HepG2 (cell line): ENCODE results near the gene MCOLN1. TPM values are rescaled to one million over a fixed set of nuclear protein-coding genes. Genes with fewer than 3 reads are reported as not detected.

Experiments
- CBX5 ChIP-seq: sonication (generic); formaldehyde crosslinking; IDR thresholded peaks from 2 replicates; pipeline ENCODE4 v1.4.0; 2020; ENCODE audit warnings: missing genetic modification reagents, borderline replicate concordance
- DBP ChIP-seq: sonication (generic); formaldehyde crosslinking; IDR thresholded peaks from 2 replicates; pipeline ENCODE4 v1.4.0; 2020; ENCODE audit warnings: missing genetic modification reagents; ENCODE audit errors: not compliant biosample characterization
- GTF3A ChIP-seq: sonication (generic); formaldehyde crosslinking; conservative IDR thresholded peaks from 2 replicates; pipeline ENCODE4 v1.4.0; 2020; ENCODE audit warnings: mild to moderate bottlenecking, missing genetic modification reagents
- KLF16 ChIP-seq, 2 experiments: sonication (generic) in 1 of 2; formaldehyde crosslinking in 1 of 2; IDR thresholded peaks; 2 replicates each; pipeline versions ENCODE4 v1.6.1 to v1.8.0; 2016 to 2023; ENCODE audit warnings: missing genetic modification reagents in 2 of 2, missing compliant biosample characterization in 1 of 2
- NONO ChIP-seq, 2 experiments: fragments of 450-650 bp in 1 of 2; sonication (generic) in 1 of 2; formaldehyde crosslinking in 1 of 2; IDR thresholded peaks in 1 of 2; conservative IDR thresholded peaks in 1 of 2; 2 replicates each; pipeline versions ENCODE4 v1.6.1 to v1.8.0; 2017 to 2022; ENCODE audit warnings: mild to moderate bottlenecking in 1 of 2, missing genetic modification reagents in 1 of 2, moderate library complexity in 1 of 2
- POLR2AphosphoS2 ChIP-seq: IDR thresholded peaks from 2 replicates; pipeline ENCODE4 v1.6.1; 2011; ENCODE audit warnings: low read depth, low read length, improper control_type of control experiment
- SATB2 ChIP-seq: sonication (generic); formaldehyde crosslinking; IDR thresholded peaks from 2 replicates; pipeline ENCODE4 v1.5.0; 2020; ENCODE audit warnings: missing genetic modification reagents
- XBP1 ChIP-seq: sonication (generic); formaldehyde crosslinking; IDR thresholded peaks from 2 replicates; pipeline ENCODE4 v1.5.0; 2020; ENCODE audit warnings: missing genetic modification reagents
- ZBTB21 ChIP-seq: sonication (generic); formaldehyde crosslinking; IDR thresholded peaks from 2 replicates; pipeline ENCODE4 v1.4.0; 2020; ENCODE audit warnings: missing genetic modification reagents
- ZNF768 ChIP-seq: sonication (generic); formaldehyde crosslinking; IDR thresholded peaks from 2 replicates; pipeline ENCODE4 v1.4.0; 2020; ENCODE audit warnings: missing genetic modification reagents
- polyA plus RNA-seq, 8 experiments: library from polyadenylated mRNA; depleted of rRNA in 3 of 8; stranded (reverse) in 7 of 8; unstranded in 1 of 8; fragments of >200 nt; fragmentation: Illumina TruSeq in 4 of 8; extraction: Trizol in 4 of 8; gene quantifications; 2 replicates each; pipeline versions ENCODE4 v1.2.1 to v1.2.3, GENCODE V29; 2011 to 2016; ENCODE audit warnings: low read depth in 4 of 8, missing spikeins in 1 of 8, mixed read lengths in 1 of 8; ENCODE audit not compliant: insufficient read depth in 1 of 8
- total RNA-seq, 5 experiments: library from RNA; depleted of rRNA; stranded (reverse); fragments of >200 nt; fragmentation: Illumina TruSeq; extraction: Trizol; gene quantifications; 2 replicates each; pipeline ENCODE4 v1.2.3, GENCODE V29; 2016; ENCODE audit warnings: low read depth in 1 of 5
- TF ChIP-seq, protein P1 (sequence below): sonication (generic); formaldehyde crosslinking; IDR thresholded peaks from 2 replicates; pipeline ENCODE4 v1.9.0; 2021; ENCODE audit warnings: missing genetic modification reagents, borderline replicate concordance
- TF ChIP-seq, protein P2 (sequence below), 2 experiments: IDR thresholded peaks; 2 replicates each; pipeline ENCODE4 v1.6.1; 2011 to 2012; ENCODE audit warnings: low read length in 2 of 2, borderline replicate concordance in 1 of 2, low read depth in 1 of 2, mild to moderate bottlenecking in 1 of 2, moderate library complexity in 1 of 2
- TF ChIP-seq, protein P3 (sequence below): sonication (generic); formaldehyde crosslinking; IDR thresholded peaks from 2 replicates; pipeline ENCODE4 v1.8.1; 2023; ENCODE audit warnings: mild to moderate bottlenecking, moderate library complexity, missing genetic modification reagents
- TF ChIP-seq, protein P4 (sequence below), 2 experiments: sonication (generic) in 1 of 2; formaldehyde crosslinking in 1 of 2; IDR thresholded peaks; 2 replicates each; pipeline versions ENCODE4 v1.6.1 to v1.9.0; 2014 to 2022; ENCODE audit warnings: antibody characterized with exemption in 1 of 2, borderline replicate concordance in 1 of 2, inconsistent platforms in 1 of 2, low read depth in 1 of 2, missing genetic modification reagents in 1 of 2

The MCOLN1 gene
- total and polyA plus RNA-seq, 2 of the 13 experiments (the other 11 are each of a cell fraction or from before 2014, with no cell fraction given) = 3.4 to 15.7 TPM

DNA sequence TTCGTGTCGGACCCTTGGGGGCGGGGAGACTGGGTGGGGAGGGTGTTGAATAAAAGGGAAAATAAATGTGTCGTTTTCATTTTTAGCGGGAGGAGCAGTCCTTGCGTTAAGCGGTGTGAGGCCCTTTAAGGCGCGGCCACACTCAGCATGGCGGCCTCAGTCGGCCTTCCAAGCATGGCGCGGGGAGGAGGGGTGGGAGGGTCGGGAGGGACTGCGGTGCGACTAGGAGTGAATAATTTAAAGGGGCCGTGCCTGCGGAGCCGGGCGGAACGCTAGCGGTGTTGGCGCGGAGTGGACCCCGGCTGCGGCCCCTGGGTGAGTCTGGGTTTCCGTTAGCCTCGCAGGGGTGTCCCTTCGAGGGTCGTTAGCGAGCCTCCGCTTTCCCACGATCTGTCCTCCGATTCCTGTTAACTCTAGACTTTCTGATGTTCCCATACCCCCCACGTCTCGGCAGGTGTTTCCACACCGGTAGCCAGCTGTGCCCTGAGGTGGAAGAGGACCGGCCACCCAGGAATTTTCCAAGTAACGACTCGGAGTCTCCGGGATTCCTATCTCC lies 11.6 kb downstream of the MCOLN1 start (continued):
- TF ChIP-seq, protein P1, sequence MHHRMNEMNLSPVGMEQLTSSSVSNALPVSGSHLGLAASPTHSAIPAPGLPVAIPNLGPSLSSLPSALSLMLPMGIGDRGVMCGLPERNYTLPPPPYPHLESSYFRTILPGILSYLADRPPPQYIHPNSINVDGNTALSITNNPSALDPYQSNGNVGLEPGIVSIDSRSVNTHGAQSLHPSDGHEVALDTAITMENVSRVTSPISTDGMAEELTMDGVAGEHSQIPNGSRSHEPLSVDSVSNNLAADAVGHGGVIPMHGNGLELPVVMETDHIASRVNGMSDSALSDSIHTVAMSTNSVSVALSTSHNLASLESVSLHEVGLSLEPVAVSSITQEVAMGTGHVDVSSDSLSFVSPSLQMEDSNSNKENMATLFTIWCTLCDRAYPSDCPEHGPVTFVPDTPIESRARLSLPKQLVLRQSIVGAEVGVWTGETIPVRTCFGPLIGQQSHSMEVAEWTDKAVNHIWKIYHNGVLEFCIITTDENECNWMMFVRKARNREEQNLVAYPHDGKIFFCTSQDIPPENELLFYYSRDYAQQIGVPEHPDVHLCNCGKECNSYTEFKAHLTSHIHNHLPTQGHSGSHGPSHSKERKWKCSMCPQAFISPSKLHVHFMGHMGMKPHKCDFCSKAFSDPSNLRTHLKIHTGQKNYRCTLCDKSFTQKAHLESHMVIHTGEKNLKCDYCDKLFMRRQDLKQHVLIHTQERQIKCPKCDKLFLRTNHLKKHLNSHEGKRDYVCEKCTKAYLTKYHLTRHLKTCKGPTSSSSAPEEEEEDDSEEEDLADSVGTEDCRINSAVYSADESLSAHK (CRISPR knock-in tag) = no peak
- TF ChIP-seq DBP (no peak), ZBTB21 (CRISPR knock-in tag) (no peak), KLF16 (CRISPR knock-in tag; IDR thresholded peaks at IDR 0.05) (no peak; a peak in 1 of 4 replicates), NONO (IDR thresholded peaks at IDR 0.05) (no peak), NONO (CRISPR knock-in tag; conservative IDR thresholded peaks at IDR 0.05) (no peak), GTF3A (CRISPR knock-in tag) (no peak), POLR2AphosphoS2 (no peak), XBP1 (no peak), CBX5 (CRISPR knock-in tag) (no peak), SATB2 (CRISPR knock-in tag) (no peak), ZNF768 (CRISPR knock-in tag) (no peak)
- TF ChIP-seq, protein P2, sequence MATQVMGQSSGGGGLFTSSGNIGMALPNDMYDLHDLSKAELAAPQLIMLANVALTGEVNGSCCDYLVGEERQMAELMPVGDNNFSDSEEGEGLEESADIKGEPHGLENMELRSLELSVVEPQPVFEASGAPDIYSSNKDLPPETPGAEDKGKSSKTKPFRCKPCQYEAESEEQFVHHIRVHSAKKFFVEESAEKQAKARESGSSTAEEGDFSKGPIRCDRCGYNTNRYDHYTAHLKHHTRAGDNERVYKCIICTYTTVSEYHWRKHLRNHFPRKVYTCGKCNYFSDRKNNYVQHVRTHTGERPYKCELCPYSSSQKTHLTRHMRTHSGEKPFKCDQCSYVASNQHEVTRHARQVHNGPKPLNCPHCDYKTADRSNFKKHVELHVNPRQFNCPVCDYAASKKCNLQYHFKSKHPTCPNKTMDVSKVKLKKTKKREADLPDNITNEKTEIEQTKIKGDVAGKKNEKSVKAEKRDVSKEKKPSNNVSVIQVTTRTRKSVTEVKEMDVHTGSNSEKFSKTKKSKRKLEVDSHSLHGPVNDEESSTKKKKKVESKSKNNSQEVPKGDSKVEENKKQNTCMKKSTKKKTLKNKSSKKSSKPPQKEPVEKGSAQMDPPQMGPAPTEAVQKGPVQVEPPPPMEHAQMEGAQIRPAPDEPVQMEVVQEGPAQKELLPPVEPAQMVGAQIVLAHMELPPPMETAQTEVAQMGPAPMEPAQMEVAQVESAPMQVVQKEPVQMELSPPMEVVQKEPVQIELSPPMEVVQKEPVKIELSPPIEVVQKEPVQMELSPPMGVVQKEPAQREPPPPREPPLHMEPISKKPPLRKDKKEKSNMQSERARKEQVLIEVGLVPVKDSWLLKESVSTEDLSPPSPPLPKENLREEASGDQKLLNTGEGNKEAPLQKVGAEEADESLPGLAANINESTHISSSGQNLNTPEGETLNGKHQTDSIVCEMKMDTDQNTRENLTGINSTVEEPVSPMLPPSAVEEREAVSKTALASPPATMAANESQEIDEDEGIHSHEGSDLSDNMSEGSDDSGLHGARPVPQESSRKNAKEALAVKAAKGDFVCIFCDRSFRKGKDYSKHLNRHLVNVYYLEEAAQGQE (IDR thresholded peaks at IDR 0.05; ENCODE audit: borderline replicate concordance in 1 of 2, low read depth in 1 of 2, low read length in 2 of 2) = no peak
- TF ChIP-seq, protein P3, sequence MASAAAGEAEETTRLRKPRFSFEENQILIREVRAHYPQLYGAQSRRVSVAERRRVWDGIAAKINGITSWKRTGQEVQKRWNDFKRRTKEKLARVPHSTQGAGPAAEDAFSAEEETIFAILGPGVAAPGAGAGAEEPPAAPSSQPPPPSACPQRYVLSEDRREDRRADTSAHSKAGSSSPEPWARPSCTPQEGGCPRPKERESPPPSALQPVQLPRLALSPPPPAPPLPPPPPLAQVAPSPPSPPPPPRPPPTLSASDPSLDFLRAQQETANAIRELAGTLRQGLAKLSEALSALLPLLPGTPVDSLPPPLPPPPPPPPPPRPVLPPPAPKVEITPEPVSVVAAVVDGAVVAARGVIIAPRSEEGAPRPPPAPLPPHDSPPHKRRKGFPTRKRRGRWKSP (CRISPR knock-in tag) = no peak
- TF ChIP-seq, protein P4, sequence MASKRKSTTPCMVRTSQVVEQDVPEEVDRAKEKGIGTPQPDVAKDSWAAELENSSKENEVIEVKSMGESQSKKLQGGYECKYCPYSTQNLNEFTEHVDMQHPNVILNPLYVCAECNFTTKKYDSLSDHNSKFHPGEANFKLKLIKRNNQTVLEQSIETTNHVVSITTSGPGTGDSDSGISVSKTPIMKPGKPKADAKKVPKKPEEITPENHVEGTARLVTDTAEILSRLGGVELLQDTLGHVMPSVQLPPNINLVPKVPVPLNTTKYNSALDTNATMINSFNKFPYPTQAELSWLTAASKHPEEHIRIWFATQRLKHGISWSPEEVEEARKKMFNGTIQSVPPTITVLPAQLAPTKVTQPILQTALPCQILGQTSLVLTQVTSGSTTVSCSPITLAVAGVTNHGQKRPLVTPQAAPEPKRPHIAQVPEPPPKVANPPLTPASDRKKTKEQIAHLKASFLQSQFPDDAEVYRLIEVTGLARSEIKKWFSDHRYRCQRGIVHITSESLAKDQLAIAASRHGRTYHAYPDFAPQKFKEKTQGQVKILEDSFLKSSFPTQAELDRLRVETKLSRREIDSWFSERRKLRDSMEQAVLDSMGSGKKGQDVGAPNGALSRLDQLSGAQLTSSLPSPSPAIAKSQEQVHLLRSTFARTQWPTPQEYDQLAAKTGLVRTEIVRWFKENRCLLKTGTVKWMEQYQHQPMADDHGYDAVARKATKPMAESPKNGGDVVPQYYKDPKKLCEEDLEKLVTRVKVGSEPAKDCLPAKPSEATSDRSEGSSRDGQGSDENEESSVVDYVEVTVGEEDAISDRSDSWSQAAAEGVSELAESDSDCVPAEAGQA (IDR thresholded peaks at IDR 0.05; ENCODE audit: low read depth) = 0 out of 2 replicates have a peak, but pooled peaks have one; percentile 61
- TF ChIP-seq, protein P4 (CRISPR knock-in tag; IDR thresholded peaks at IDR 0.05; ENCODE audit: borderline replicate concordance) = no peak
